ENCODE data around the gene OCA2.

OCA2 gene

GRCh38 chr15:27871902-27872260 lies 227.2 kb downstream of the OCA2 start:
- no peak for DNase-seq (ENCODE audit: low read depth)
- no peak for TF ChIP-seq CTCF (IDR thresholded peaks at IDR 0.05; ENCODE audit: low read length, missing control alignments)
- H3K4me3 ChIP-seq (replicated peaks; ENCODE audit: low read depth, low read length): no peak overlapping the region

DNA sequence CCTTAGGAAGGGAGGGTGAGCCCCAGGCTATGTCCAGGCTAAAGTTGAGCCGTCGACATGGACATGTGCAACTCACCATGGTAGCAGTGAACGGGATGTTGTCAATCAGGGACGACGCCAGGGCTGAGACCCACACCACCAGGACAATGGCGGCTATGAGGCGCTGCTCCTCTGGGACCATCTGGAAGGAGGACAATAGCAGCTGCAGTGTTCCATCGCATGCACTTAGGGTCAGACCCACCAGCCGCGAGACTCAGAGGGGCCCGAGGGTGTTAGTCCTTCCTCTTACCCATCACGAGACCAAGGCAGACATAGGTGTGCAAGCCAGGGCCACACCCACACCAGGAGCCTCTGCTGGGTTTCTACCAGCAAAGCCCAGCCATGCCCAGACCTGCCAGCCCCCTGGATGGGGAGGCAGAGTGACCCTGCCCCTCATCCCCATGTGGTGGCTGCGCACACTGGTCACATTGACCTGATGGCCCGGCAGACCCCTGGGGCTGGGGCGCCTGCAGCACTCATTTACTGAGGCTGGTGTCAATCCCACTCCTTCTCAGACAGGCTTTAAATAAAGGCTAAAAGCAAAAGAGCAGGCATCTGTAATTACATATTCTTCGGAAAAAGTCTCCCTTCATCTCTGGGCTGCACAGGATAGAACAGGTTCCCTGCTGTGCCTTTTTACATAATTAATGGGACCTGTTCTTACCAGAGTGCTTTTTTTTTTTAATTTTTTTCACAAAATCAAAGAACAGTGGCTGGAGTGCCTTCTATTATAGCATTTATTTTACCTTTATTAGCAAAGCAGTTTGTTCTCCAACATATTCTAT lies 227.8 kb downstream of the OCA2 start:
- no peak for TF ChIP-seq CTCF (IDR thresholded peaks at IDR 0.05; ENCODE audit: low read length, missing control alignments)
- DNase-seq (ENCODE audit: low read depth): no peak
- no peak overlapping the region for H3K4me3 ChIP-seq (replicated peaks; ENCODE audit: low read depth, low read length)

DNA sequence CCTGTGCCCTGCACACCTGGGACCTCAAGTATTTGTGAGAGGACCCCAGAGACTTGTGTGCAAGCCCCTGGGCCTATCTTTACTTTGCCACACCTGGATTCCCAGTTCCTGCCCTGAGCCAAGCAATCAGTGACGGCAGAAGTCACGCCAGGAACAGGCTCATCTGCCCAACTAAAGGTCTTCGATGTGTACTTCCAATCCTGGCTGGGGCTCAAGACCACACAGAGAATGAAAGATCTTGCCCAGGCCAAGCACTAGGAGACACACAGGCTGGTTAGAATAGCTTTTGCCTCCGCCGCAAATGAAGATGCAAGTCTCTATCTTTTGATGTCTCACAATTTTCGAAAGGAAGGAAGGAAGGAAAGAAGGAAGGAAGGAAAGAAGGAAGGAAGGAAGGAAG lies 228.8 kb downstream of the OCA2 start:
- DNase-seq (ENCODE audit: low read depth): no peak
- TF ChIP-seq CTCF (IDR thresholded peaks at IDR 0.05; ENCODE audit: low read length, missing control alignments): no peak
- H3K4me3 ChIP-seq (replicated peaks; ENCODE audit: low read depth, low read length): no peak overlapping the region

- no peak for TF ChIP-seq CTCF (IDR thresholded peaks at IDR 0.05; ENCODE audit: low read length, missing control alignments)
- H3K4me3 ChIP-seq (replicated peaks; ENCODE audit: low read depth, low read length): no peak overlapping the region
- no peak for DNase-seq (ENCODE audit: low read depth)
These were observed 229.3 kb downstream of the OCA2 start for GRCh38 chr15:27869697-27870281.

GRCh38 chr15:27868828-27869404 lies 230.2 kb downstream of the OCA2 start:
- no peak for TF ChIP-seq CTCF (IDR thresholded peaks at IDR 0.05; ENCODE audit: low read length, missing control alignments)
- no peak overlapping the region for H3K4me3 ChIP-seq (replicated peaks; ENCODE audit: low read depth, low read length)
- DNase-seq (ENCODE audit: low read depth): no peak

DNA sequence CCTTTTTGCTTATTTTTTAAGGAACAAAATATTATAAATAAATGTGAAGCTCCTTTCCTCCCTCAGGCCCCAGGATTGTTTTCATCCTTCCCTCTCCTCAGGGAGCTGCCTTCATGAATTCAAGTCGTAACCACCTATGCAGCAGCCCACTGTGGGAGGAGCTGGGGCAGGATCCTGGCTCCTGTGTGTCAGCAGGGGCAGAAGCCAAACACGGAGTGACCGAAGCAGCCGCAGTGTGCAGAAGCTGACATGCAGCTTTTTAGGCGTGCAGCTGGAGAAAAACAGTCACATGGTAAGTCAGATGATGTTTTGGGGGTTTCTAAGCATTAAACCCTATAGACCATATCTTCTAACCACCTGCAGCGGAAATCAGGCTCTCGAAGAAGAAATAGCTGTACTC lies 231.3 kb downstream of the OCA2 start:
- TF ChIP-seq CTCF (IDR thresholded peaks at IDR 0.05; ENCODE audit: low read length, missing control alignments): no peak
- no peak for DNase-seq (ENCODE audit: low read depth)
- no peak overlapping the region for H3K4me3 ChIP-seq (replicated peaks; ENCODE audit: low read depth, low read length)

Data from fibroblast of pulmonary artery (primary cell).